ENCODE results near the gene TMEM54.

DNA sequence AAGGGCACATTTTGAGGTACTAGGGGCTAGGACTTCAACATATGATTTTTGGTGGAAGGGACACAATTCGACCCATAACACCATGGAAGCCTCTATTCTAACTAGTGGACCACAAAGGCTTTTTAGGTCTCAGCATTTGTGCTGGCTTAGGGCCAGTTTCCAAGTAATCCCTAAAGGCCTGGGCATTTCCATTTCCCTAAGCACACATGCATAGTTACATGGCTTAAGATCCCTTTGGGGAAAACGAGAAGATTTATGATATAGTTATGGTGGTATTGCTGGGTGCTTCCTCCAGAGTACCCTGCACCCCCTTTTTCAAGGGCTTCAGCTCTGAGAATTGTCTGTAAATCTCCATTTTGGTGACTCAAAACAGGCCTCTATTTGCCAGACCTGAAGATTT lies 28.2 kb upstream of the TMEM54 start:
- TF ChIP-seq, protein P1, sequence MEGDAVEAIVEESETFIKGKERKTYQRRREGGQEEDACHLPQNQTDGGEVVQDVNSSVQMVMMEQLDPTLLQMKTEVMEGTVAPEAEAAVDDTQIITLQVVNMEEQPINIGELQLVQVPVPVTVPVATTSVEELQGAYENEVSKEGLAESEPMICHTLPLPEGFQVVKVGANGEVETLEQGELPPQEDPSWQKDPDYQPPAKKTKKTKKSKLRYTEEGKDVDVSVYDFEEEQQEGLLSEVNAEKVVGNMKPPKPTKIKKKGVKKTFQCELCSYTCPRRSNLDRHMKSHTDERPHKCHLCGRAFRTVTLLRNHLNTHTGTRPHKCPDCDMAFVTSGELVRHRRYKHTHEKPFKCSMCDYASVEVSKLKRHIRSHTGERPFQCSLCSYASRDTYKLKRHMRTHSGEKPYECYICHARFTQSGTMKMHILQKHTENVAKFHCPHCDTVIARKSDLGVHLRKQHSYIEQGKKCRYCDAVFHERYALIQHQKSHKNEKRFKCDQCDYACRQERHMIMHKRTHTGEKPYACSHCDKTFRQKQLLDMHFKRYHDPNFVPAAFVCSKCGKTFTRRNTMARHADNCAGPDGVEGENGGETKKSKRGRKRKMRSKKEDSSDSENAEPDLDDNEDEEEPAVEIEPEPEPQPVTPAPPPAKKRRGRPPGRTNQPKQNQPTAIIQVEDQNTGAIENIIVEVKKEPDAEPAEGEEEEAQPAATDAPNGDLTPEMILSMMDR (IDR thresholded peaks at IDR 0.05) = no peak
- no peak for TF ChIP-seq POLR2A (IDR thresholded peaks at IDR 0.05)

All from lower leg skin (tissue), 3 donors.